HepG2 (cell line): Measurements from ENCODE around the gene PRUNE1. TPM values are rescaled to one million over a fixed set of nuclear protein-coding genes. Genes with fewer than 3 reads are reported as not detected.

ENCODE experiments used
- AGO2 ChIP-seq: fragments of 200-400 bp; formaldehyde crosslinking; optimal IDR thresholded peaks from 2 replicates; pipeline ENCODE3; 2017; ENCODE audit warnings: mild to moderate bottlenecking, low read depth, low read length, moderate library complexity
- CEBPG ChIP-seq: IDR thresholded peaks from 2 replicates; pipeline ENCODE4 v1.6.1; 2016
- CENPT ChIP-seq: sonication (generic); formaldehyde crosslinking; IDR thresholded peaks from 2 replicates; pipeline ENCODE4 v1.8.0; 2022; ENCODE audit warnings: low read depth, mild to moderate bottlenecking, moderate library complexity, missing genetic modification reagents
- GATAD2A ChIP-seq: IDR thresholded peaks from 2 replicates; pipeline ENCODE4 v1.6.1; 2016
- GPN1 ChIP-seq: sonication (generic); formaldehyde crosslinking; IDR thresholded peaks from 2 replicates; pipeline ENCODE4 v1.5.1; 2020; ENCODE audit warnings: missing genetic modification reagents, borderline replicate concordance
- JUNB ChIP-seq: sonication (generic); formaldehyde crosslinking; IDR thresholded peaks from 2 replicates; pipeline ENCODE4 v1.8.0; 2022; ENCODE audit warnings: missing genetic modification reagents, mild to moderate bottlenecking, borderline replicate concordance
- MATR3 ChIP-seq: sonication (generic); formaldehyde crosslinking; IDR thresholded peaks from 2 replicates; pipeline ENCODE4 v1.4.0; 2020; ENCODE audit warnings: missing genetic modification reagents
- MXD3 ChIP-seq: IDR thresholded peaks from 2 replicates; pipeline ENCODE4 v1.6.1; 2016; ENCODE audit warnings: mild to moderate bottlenecking, missing biosample characterization, missing genetic modification reagents
- NFYC ChIP-seq: IDR thresholded peaks from 2 replicates; pipeline ENCODE4 v1.6.1; 2016; ENCODE audit warnings: missing genetic modification reagents, missing compliant biosample characterization
- PCBP2 ChIP-seq: fragments of 200-400 bp; formaldehyde crosslinking; optimal IDR thresholded peaks from 2 replicates; pipeline ENCODE3; 2018; ENCODE audit warnings: low read length, low read depth; ENCODE audit not compliant: poor library complexity, severe bottlenecking
- SCMH1 ChIP-seq: sonication (generic); formaldehyde crosslinking; IDR thresholded peaks from 2 replicates; pipeline ENCODE4 v1.9.0; 2021; ENCODE audit warnings: missing genetic modification reagents, mild to moderate bottlenecking, borderline replicate concordance
- SNAPC4 ChIP-seq: sonication (generic); formaldehyde crosslinking; IDR thresholded peaks from 2 replicates; pipeline ENCODE4 v1.4.0; 2020; ENCODE audit warnings: mild to moderate bottlenecking, missing genetic modification reagents
- SRSF4 ChIP-seq: fragments of 200-400 bp; formaldehyde crosslinking; IDR thresholded peaks from one replicate; pipeline ENCODE4 v1.6.1; 2018; ENCODE audit warnings: mild to moderate bottlenecking, low read depth, low read length, moderate library complexity; ENCODE audit not compliant: poor library complexity, severe bottlenecking
- ZBTB42 ChIP-seq: sonication (generic); formaldehyde crosslinking; IDR thresholded peaks from 2 replicates; pipeline ENCODE4 v1.5.0; 2020; ENCODE audit warnings: mild to moderate bottlenecking, missing genetic modification reagents
- ZFP82 ChIP-seq: sonication (generic); formaldehyde crosslinking; IDR thresholded peaks from 2 replicates; pipeline ENCODE4 v1.5.1; 2020; ENCODE audit warnings: mild to moderate bottlenecking, missing genetic modification reagents, borderline replicate concordance
- ZFP90 ChIP-seq: sonication (generic); formaldehyde crosslinking; IDR thresholded peaks from 2 replicates; pipeline ENCODE4 v1.8.0; 2022; ENCODE audit warnings: missing genetic modification reagents, mild to moderate bottlenecking, inconsistent platforms, borderline replicate concordance
- ZNF138 ChIP-seq: sonication (generic); formaldehyde crosslinking; IDR thresholded peaks from 2 replicates; pipeline ENCODE4 v1.5.0; 2020; ENCODE audit warnings: mild to moderate bottlenecking, low read depth, missing genetic modification reagents
- ZNF552 ChIP-seq: sonication (generic); formaldehyde crosslinking; IDR thresholded peaks from 2 replicates; pipeline ENCODE4 v1.9.0; 2022; ENCODE audit warnings: missing genetic modification reagents, mild to moderate bottlenecking, borderline replicate concordance
- ZNF556 ChIP-seq: sonication (generic); formaldehyde crosslinking; IDR thresholded peaks from 2 replicates; pipeline ENCODE4 v1.4.0; 2020; ENCODE audit warnings: mild to moderate bottlenecking, missing genetic modification reagents, borderline replicate concordance
- ZNF619 ChIP-seq: sonication (generic); formaldehyde crosslinking; IDR thresholded peaks from 2 replicates; pipeline ENCODE4 v1.4.0; 2020; ENCODE audit warnings: mild to moderate bottlenecking, missing genetic modification reagents
- ZNF740 ChIP-seq: sonication (generic); formaldehyde crosslinking; IDR thresholded peaks from 2 replicates; pipeline ENCODE4 v1.4.0; 2020; ENCODE audit warnings: missing genetic modification reagents
- ZNF768 ChIP-seq: sonication (generic); formaldehyde crosslinking; IDR thresholded peaks from 2 replicates; pipeline ENCODE4 v1.4.0; 2020; ENCODE audit warnings: missing genetic modification reagents
- ZNF777 ChIP-seq: sonication (generic); formaldehyde crosslinking; IDR thresholded peaks from 2 replicates; pipeline ENCODE4 v1.4.0; 2020; ENCODE audit warnings: missing genetic modification reagents
- polyA plus RNA-seq, 8 experiments: library from polyadenylated mRNA; depleted of rRNA in 3 of 8; stranded (reverse) in 7 of 8; unstranded in 1 of 8; fragments of >200 nt; fragmentation: Illumina TruSeq in 4 of 8; extraction: Trizol in 4 of 8; gene quantifications; 2 replicates each; pipeline versions ENCODE4 v1.2.1 to v1.2.3, GENCODE V29; 2011 to 2016; ENCODE audit warnings: low read depth in 4 of 8, missing spikeins in 1 of 8, mixed read lengths in 1 of 8; ENCODE audit not compliant: insufficient read depth in 1 of 8
- total RNA-seq, 5 experiments: library from RNA; depleted of rRNA; stranded (reverse); fragments of >200 nt; fragmentation: Illumina TruSeq; extraction: Trizol; gene quantifications; 2 replicates each; pipeline ENCODE4 v1.2.3, GENCODE V29; 2016; ENCODE audit warnings: low read depth in 1 of 5

PRUNE1 gene
- total and polyA plus RNA-seq, 2 of the 13 experiments (the other 11 are each of a cell fraction or from before 2014, with no cell fraction given), result 19.0 to 31.9 TPM

GRCh38 chr1:151059109-151060006, 51.1 kb downstream of the PRUNE1 start, which contains the start of gene CDC42SE1 (continued):
- TF ChIP-seq MXD3 (CRISPR knock-in tag) (no peak), PCBP2 (no peak), ZNF552 (no peak), MATR3 (CRISPR knock-in tag) (no peak), NFYC (CRISPR knock-in tag) (no peak), GATAD2A (CRISPR knock-in tag) (peak; percentile 68), JUNB (CRISPR knock-in tag) (no peak), ZNF556 (CRISPR knock-in tag) (peak; percentile 71; the same call in 1 of the 2 replicates), ZFP82 (0 out of 2 replicates have a peak, but pooled peaks have one; percentile 43), ZBTB42 (CRISPR knock-in tag) (no peak), CEBPG (peak; percentile 98), ZNF619 (0 out of 2 replicates have a peak, but pooled peaks have one; percentile 70), CENPT (no peak), SNAPC4 (CRISPR knock-in tag) (no peak), ZNF777 (CRISPR knock-in tag) (0 out of 2 replicates have a peak, but pooled peaks have one; percentile 11), ZNF138 (CRISPR knock-in tag) (peak; percentile 60; the same call in 1 of the 2 replicates), ZFP90 (no peak; the same call in 1 of the 2 replicates), GPN1 (CRISPR knock-in tag) (no peak), SCMH1 (CRISPR knock-in tag) (no peak), AGO2 (peak; percentile 64), ZNF740 (CRISPR knock-in tag) (peak; percentile 76), ZNF768 (CRISPR knock-in tag) (peak; percentile 67), SRSF4 (no peak)
